Small intestine (tissue), 7 donors: Measurements from ENCODE around the gene TRIL. TPM values are rescaled to one million over a fixed set of nuclear protein-coding genes. Genes with fewer than 3 reads are reported as not detected.

ENCODE experiments used
- DNase-seq, 2 donors: peaks; one replicate each; pipeline versions ENCODE4 v3.0.0 to v3.0.0-alpha.2; 2013
- FAIRE-seq: peaks from 2 replicates; lab custom pipeline; 2012; peaks lifted over from hg19 to GRCh38; lab: Jason Lieb, UNC
- H3K27ac ChIP-seq, 3 donors: one replicate each; pipeline ENCODE4 v1.5.1; 2013; ENCODE audit warnings: low read length in 2 of 3, mild to moderate bottlenecking in 2 of 3, control low read depth in 1 of 3, inconsistent platforms in 1 of 3, low read depth in 1 of 3, moderate library complexity in 1 of 3
- H3K27me3 ChIP-seq, 3 donors: one replicate each; pipeline ENCODE4 v1.6.1; 2013; ENCODE audit warnings: low read length in 3 of 3, inconsistent platforms in 1 of 3; ENCODE audit not compliant: control insufficient read depth in 3 of 3, insufficient read depth in 3 of 3
- H3K36me3 ChIP-seq, 3 donors: one replicate each; pipeline ENCODE4 v1.6.1; 2013; ENCODE audit warnings: low read length in 3 of 3, inconsistent platforms in 1 of 3, low read depth in 1 of 3, mild to moderate bottlenecking in 1 of 3, moderate library complexity in 1 of 3; ENCODE audit not compliant: control insufficient read depth in 3 of 3, insufficient read depth in 2 of 3
- H3K4me1 ChIP-seq, 3 donors: one replicate each; pipeline ENCODE4 v1.6.1; 2013; ENCODE audit warnings: low read length in 2 of 3, inconsistent platforms in 1 of 3, low read depth in 1 of 3, mild to moderate bottlenecking in 1 of 3, moderate library complexity in 1 of 3; ENCODE audit not compliant: control insufficient read depth in 3 of 3, insufficient read depth in 2 of 3
- H3K4me3 ChIP-seq, 3 donors: one replicate each; pipeline ENCODE4 v1.5.1; 2013; ENCODE audit warnings: low read length in 3 of 3, control low read depth in 1 of 3, inconsistent platforms in 1 of 3, low read depth in 1 of 3, mild to moderate bottlenecking in 1 of 3, moderate library complexity in 1 of 3
- H3K9me3 ChIP-seq, 2 donors: one replicate each; pipeline ENCODE4 v1.6.1; 2013; ENCODE audit warnings: low read depth in 1 of 2, low read length in 1 of 2; ENCODE audit not compliant: control insufficient read depth in 2 of 2, insufficient read depth in 1 of 2
- WGBS, 3 donors: extraction: QIAGEN DNeasy Blood & Tissue Kit; methylation state at CpG; one replicate each; pipeline ENCODE4 v1.1.7; 2013; 5-methylcytosine and 5-hydroxymethylcytosine counted together
- polyA plus RNA-seq, 4 donors: library from polyadenylated mRNA; stranded (reverse) in 3 of 4; unstranded in 1 of 4; fragments of 200-250 nt in 3 of 4; fragments of 120-200 nt in 1 of 4; gene quantifications; one replicate each; pipeline versions ENCODE4 v1.2.1 to v1.2.3, GENCODE V29; 2013
- donor health status: healthy with polysubstance abuse.
- donor health status: control.
- donor health status: control.
- donor health status: Bipolar disorder and iron deficiency.
- donor health status: healthy.

The TRIL gene
- polyA plus RNA-seq, 4 donors: 0.22 to 2.9 (median 1.5) TPM

- Histone ChIP-seq H3K9me3 (no peaks in the 10 kb centered on the region), H3K4me3 (no peak overlapping the region), H3K27me3 (no peaks in the 10 kb centered on the region), H3K4me1 (peaks cover 0 to 4% (median 3%) of the 10 kb centered on the region in 3 donors), H3K27ac (no peak overlapping the region), H3K36me3 (no peaks in the 10 kb centered on the region)
- FAIRE-seq: no peak
- WGBS, 3 donors: 86 to 94% (median 92%) methylated on average over 12 of the region's 12 CpGs
- DNase-seq: no peak
These were observed 42.0 kb upstream of the TRIL start for GRCh38 chr7:28999895-29000716.

- DNase-seq: no peak
- no peak overlapping the region for H3K27ac ChIP-seq
- peaks cover 0 to 4% (median 3%) of the 10 kb centered on the region in 3 donors for H3K4me1 ChIP-seq
- FAIRE-seq: no peak
- H3K9me3 ChIP-seq: no peaks in the 10 kb centered on the region
- no peaks in the 10 kb centered on the region for H3K27me3 ChIP-seq
- 89 to 98% (median 96%) methylated on average over 5 of the region's 5 CpGs for WGBS, 3 donors
- no peak overlapping the region for H3K4me3 ChIP-seq
- no peaks in the 10 kb centered on the region for H3K36me3 ChIP-seq
These were observed 41.3 kb upstream of the TRIL start for GRCh38 chr7:28999427-28999826.

GRCh38 chr7:28998105-28998504, 40.0 kb upstream of the TRIL start:
- no peak for FAIRE-seq
- Histone ChIP-seq H3K36me3 (no peaks in the 10 kb centered on the region), H3K4me1 (peaks cover 0 to 4% (median 3%) of the 10 kb centered on the region in 3 donors), H3K9me3 (no peaks in the 10 kb centered on the region), H3K27me3 (no peaks in the 10 kb centered on the region), H3K4me3 (no peak overlapping the region), H3K27ac (no peak overlapping the region)
- DNase-seq: no peak
- 52 to 60% (median 60%) methylated on average over 4 of the region's 4 CpGs for WGBS, 3 donors

GRCh38 chr7:28996836-28997235, 38.7 kb upstream of the TRIL start:
- FAIRE-seq (no peak), DNase-seq (no peak)
- Histone ChIP-seq H3K4me3 (no peak overlapping the region), H3K9me3 (no peaks in the 10 kb centered on the region), H3K36me3 (no peaks in the 10 kb centered on the region), H3K27me3 (no peaks in the 10 kb centered on the region), H3K4me1 (peaks cover 0 to 4% (median 3%) of the 10 kb centered on the region in 3 donors), H3K27ac (no peak overlapping the region)
- 76 to 88% (median 83%) methylated on average over 6 of the region's 6 CpGs for WGBS, 3 donors

GRCh38 chr7:28993371-28993770, 35.2 kb upstream of the TRIL start:
- Histone ChIP-seq H3K27ac (no peak overlapping the region), H3K9me3 (no peaks in the 10 kb centered on the region), H3K27me3 (no peaks in the 10 kb centered on the region), H3K4me3 (no peak overlapping the region), H3K4me1 (peaks cover 0 to 4% (median 3%) of the 10 kb centered on the region in 3 donors), H3K36me3 (no peaks in the 10 kb centered on the region)
- WGBS, 3 donors: 76 to 87% (median 84%) methylated on average over 4 of the region's 4 CpGs
- FAIRE-seq (no peak), DNase-seq (no peak)

- no peak overlapping the region for H3K4me3 ChIP-seq
- WGBS, 3 donors: 40 to 100% (median 80%) methylated on average over 1 of the region's 1 CpG
- no peaks in the 10 kb centered on the region for H3K36me3 ChIP-seq
- peaks cover 0 to 1% (median 0%) of the 10 kb centered on the region in 3 donors for H3K4me1 ChIP-seq
- FAIRE-seq (no peak), DNase-seq (no peak)
- no peaks in the 10 kb centered on the region for H3K27me3 ChIP-seq
- H3K27ac ChIP-seq: no peak overlapping the region
- no peaks in the 10 kb centered on the region for H3K9me3 ChIP-seq
These were observed 34.7 kb upstream of the TRIL start for GRCh38 chr7:28992798-28993197.

GRCh38 chr7:28990200-28990960, 32.2 kb upstream of the TRIL start:
- DNase-seq: no peak
- H3K9me3 ChIP-seq: no peaks in the 10 kb centered on the region
- FAIRE-seq: no peak
- no peaks in the 10 kb centered on the region for H3K27me3 ChIP-seq
- H3K4me1 ChIP-seq: peaks cover 0 to 7% (median 0%) of the 10 kb centered on the region in 3 donors
- no peak overlapping the region for H3K4me3 ChIP-seq
- 86 to 96% (median 90%) methylated on average over 11 of the region's 11 CpGs for WGBS, 3 donors
- no peak overlapping the region for H3K27ac ChIP-seq
- no peaks in the 10 kb centered on the region for H3K36me3 ChIP-seq

GRCh38 chr7:28989211-28989980, 31.3 kb upstream of the TRIL start:
- no peaks in the 10 kb centered on the region for H3K36me3 ChIP-seq
- no peak overlapping the region for H3K27ac ChIP-seq
- H3K4me3 ChIP-seq: no peak overlapping the region
- DNase-seq (no peak), FAIRE-seq (no peak)
- H3K27me3 ChIP-seq: no peaks in the 10 kb centered on the region
- 75 to 92% (median 84%) methylated on average over 6 of the region's 6 CpGs for WGBS, 3 donors
- H3K9me3 ChIP-seq: no peaks in the 10 kb centered on the region
- H3K4me1 ChIP-seq: peaks cover 0 to 7% (median 3%) of the 10 kb centered on the region in 3 donors
